Hepatocyte (in vitro differentiated cells): ENCODE results near the gene DYDC2. TPM values are rescaled to one million over a fixed set of nuclear protein-coding genes. Genes with fewer than 3 reads are reported as not detected.

Source experiments
- DNase-seq: peaks from one replicate; pipeline ENCODE4 v3.0.0-alpha.2; 2016; ENCODE audit warnings: low spot score
- H2AFZ ChIP-seq: fragments of 200-600 bp; sonication (generic); 2 replicates; pipeline ENCODE4 v1.6.0; 2016; ENCODE audit warnings: antibody characterized with exemption, mild to moderate bottlenecking
- H3K27ac ChIP-seq: fragments of 200-600 bp; sonication (generic); 2 replicates; pipeline ENCODE4 v1.5.1; 2016; ENCODE audit warnings: mild to moderate bottlenecking
- H3K27me3 ChIP-seq: fragments of 200-600 bp; sonication (generic); 2 replicates; pipeline ENCODE4 v1.6.1; 2016
- H3K36me3 ChIP-seq: fragments of 200-600 bp; sonication (generic); replicated peaks from 2 replicates; pipeline ENCODE4 v1.5.1; 2016; ENCODE audit warnings: low read depth; ENCODE audit not compliant: insufficient read depth
- H3K4me1 ChIP-seq: fragments of 200-600 bp; sonication (generic); 2 replicates; pipeline ENCODE4 v1.5.1; 2016; ENCODE audit warnings: mild to moderate bottlenecking, moderate library complexity; ENCODE audit not compliant: insufficient read depth
- H3K4me2 ChIP-seq: fragments of 200-600 bp; sonication (generic); 2 replicates; pipeline ENCODE4 v1.6.0; 2016
- H3K4me3 ChIP-seq: fragments of 200-600 bp; sonication (generic); 2 replicates; pipeline ENCODE4 v1.5.1; 2016; ENCODE audit warnings: mild to moderate bottlenecking
- H3K79me2 ChIP-seq: fragments of 200-600 bp; sonication (generic); 2 replicates; pipeline ENCODE4 v1.6.0; 2017; ENCODE audit warnings: mild to moderate bottlenecking
- H3K9me2 ChIP-seq: fragments of 200-600 bp; sonication (generic); replicated peaks from 2 replicates; pipeline ENCODE4 v1.6.0; 2017; ENCODE audit warnings: mild to moderate bottlenecking; ENCODE audit not compliant: insufficient read depth
- H3K9me3 ChIP-seq: fragments of 200-600 bp; sonication (generic); 2 replicates; pipeline ENCODE4 v1.5.1; 2016; ENCODE audit warnings: low read depth, mild to moderate bottlenecking
- H4K20me1 ChIP-seq: fragments of 200-600 bp; sonication (generic); 2 replicates; pipeline ENCODE4 v1.6.0; 2016; ENCODE audit warnings: mild to moderate bottlenecking; ENCODE audit not compliant: insufficient read depth, poor library complexity, severe bottlenecking
- EZH2 ChIP-seq: fragments of 200-600 bp; sonication (generic); IDR thresholded peaks from 2 replicates; pipeline ENCODE4 v1.6.1; 2016; ENCODE audit warnings: antibody characterized with exemption, mild to moderate bottlenecking, borderline replicate concordance
- EZH2phosphoT487 ChIP-seq: fragments of 200-600 bp; sonication (generic); IDR thresholded peaks from one replicate; pipeline ENCODE4 v1.6.1; 2018; ENCODE audit warnings: antibody characterized with exemption, mild to moderate bottlenecking, low read depth, moderate library complexity; ENCODE audit not compliant: unreplicated experiment, severe bottlenecking
- WGBS: methylation state at CpG from one replicate; pipeline ENCODE4 v1.1.6; 2016; ENCODE audit warnings: low lambda C conversion rate; ENCODE audit errors: missing lambda C conversion rate; 5-methylcytosine and 5-hydroxymethylcytosine counted together
- polyA plus RNA-seq: library from polyadenylated mRNA; unstranded; fragments of >200 nt; fragmentation: Nextera tagmentation; extraction: Ambion mirVana; gene quantifications from 2 replicates; pipeline ENCODE4 v1.2.1, GENCODE V29; 2016
- total RNA-seq: library from RNA; depleted of rRNA; stranded (reverse); fragments of >200 nt; gene quantifications from 2 replicates; pipeline ENCODE4 v1.2.3, GENCODE V29; 2014
- TF ChIP-seq, protein P1 (sequence below): fragments of 200-600 bp; sonication (generic); IDR thresholded peaks from 2 replicates; pipeline ENCODE4 v1.5.1; 2016; ENCODE audit warnings: antibody characterized with exemption, mild to moderate bottlenecking; ENCODE audit not compliant: poor library complexity

The DYDC2 gene
- total and polyA plus RNA-seq, 2 experiments from 2014 or later, result 0.80 TPM; not detected in 1

- no peaks in the 10 kb centered on the region for H3K27me3 ChIP-seq
- H3K79me2 ChIP-seq, result no peaks in the 10 kb centered on the region
- H3K9me2 ChIP-seq, result no peaks in the 10 kb centered on the region
- H3K9me3 ChIP-seq, result peaks cover 5% of the 10 kb centered on the region
- no peaks in the 10 kb centered on the region for H3K4me1 ChIP-seq
- H3K36me3 ChIP-seq, result no peaks in the 10 kb centered on the region
- no peak for DNase-seq
- no peak overlapping the region for H3K27ac ChIP-seq
- H3K4me3 ChIP-seq, result no peak overlapping the region
- no peak overlapping the region for H2AFZ ChIP-seq
- WGBS, result 71% methylated on average over 6 of the region's 6 CpGs
- TF ChIP-seq, protein P1, sequence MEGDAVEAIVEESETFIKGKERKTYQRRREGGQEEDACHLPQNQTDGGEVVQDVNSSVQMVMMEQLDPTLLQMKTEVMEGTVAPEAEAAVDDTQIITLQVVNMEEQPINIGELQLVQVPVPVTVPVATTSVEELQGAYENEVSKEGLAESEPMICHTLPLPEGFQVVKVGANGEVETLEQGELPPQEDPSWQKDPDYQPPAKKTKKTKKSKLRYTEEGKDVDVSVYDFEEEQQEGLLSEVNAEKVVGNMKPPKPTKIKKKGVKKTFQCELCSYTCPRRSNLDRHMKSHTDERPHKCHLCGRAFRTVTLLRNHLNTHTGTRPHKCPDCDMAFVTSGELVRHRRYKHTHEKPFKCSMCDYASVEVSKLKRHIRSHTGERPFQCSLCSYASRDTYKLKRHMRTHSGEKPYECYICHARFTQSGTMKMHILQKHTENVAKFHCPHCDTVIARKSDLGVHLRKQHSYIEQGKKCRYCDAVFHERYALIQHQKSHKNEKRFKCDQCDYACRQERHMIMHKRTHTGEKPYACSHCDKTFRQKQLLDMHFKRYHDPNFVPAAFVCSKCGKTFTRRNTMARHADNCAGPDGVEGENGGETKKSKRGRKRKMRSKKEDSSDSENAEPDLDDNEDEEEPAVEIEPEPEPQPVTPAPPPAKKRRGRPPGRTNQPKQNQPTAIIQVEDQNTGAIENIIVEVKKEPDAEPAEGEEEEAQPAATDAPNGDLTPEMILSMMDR, result no peak
- no peak for TF ChIP-seq EZH2phosphoT487
- TF ChIP-seq EZH2, result no peak
- no peaks in the 10 kb centered on the region for H4K20me1 ChIP-seq
- no peak overlapping the region for H3K4me2 ChIP-seq
These were observed 14.9 kb downstream of the DYDC2 start for GRCh38 chr10:80371467-80371866.

DNA sequence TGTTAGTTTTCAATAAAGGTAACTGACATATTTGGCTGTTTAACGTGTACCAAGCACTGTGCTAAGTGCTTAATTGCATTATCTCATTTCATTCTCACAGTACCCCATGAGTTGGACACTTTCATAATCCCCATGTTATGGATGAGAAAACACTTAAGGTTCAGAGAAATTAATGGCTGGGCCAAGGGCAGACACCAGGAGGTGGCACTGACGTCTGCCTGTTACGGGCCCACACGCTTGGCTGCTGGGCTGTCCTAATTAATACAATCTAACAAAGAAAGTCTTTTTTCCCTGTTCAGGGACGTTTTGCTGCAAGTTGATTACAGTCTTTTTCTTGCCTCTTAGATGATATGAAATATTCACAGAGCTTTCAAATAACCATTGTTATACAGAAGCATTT, 16.1 kb downstream of the DYDC2 start:
- no peak for TF ChIP-seq EZH2phosphoT487
- TF ChIP-seq EZH2, result no peak
- TF ChIP-seq, protein P1, result no peak
- no peaks in the 10 kb centered on the region for H3K36me3 ChIP-seq
- no peak overlapping the region for H3K4me3 ChIP-seq
- no peak overlapping the region for H2AFZ ChIP-seq
- no peaks in the 10 kb centered on the region for H4K20me1 ChIP-seq
- no peaks in the 10 kb centered on the region for H3K9me3 ChIP-seq
- no peak overlapping the region for H3K4me2 ChIP-seq
- no peaks in the 10 kb centered on the region for H3K79me2 ChIP-seq
- no peak for DNase-seq
- 94% methylated on average over 5 of the region's 5 CpGs for whole genome bisulfite sequencing
- H3K27me3 ChIP-seq, result no peaks in the 10 kb centered on the region
- no peaks in the 10 kb centered on the region for H3K4me1 ChIP-seq
- no peaks in the 10 kb centered on the region for H3K9me2 ChIP-seq
- H3K27ac ChIP-seq, result no peak overlapping the region

DNA sequence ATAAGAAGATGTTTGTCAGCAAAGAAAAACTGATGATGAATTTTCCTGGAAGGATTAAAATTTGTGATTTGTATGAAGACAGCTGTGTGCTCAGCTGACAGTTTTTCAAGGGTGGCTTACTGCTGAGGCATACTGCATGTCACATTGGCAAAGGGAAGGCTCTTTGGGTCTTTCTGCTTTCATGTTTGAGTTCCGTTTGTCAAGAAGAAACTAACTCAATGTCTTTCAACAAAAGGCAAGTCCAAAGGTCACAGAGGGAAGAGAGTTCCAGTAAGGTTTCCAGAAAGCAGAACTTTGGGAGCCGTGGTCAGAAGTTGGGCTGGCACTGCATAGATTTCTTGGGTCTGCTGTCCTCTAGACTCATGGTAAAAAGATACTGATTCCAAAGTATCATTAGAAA, 16.9 kb downstream of the DYDC2 start:
- TF ChIP-seq, protein P1, result no peak
- TF ChIP-seq EZH2, result no peak
- TF ChIP-seq EZH2phosphoT487, result no peak
- Histone ChIP-seq H3K9me2 (no peaks in the 10 kb centered on the region), H3K4me3 (no peak overlapping the region), H3K9me3 (no peaks in the 10 kb centered on the region), H3K4me1 (no peaks in the 10 kb centered on the region), H4K20me1 (no peaks in the 10 kb centered on the region), H2AFZ (no peak overlapping the region), H3K27ac (no peak overlapping the region), H3K4me2 (no peak overlapping the region), H3K36me3 (no peaks in the 10 kb centered on the region), H3K27me3 (no peaks in the 10 kb centered on the region), H3K79me2 (no peaks in the 10 kb centered on the region)
- DNase-seq, result no peak
- 62% methylated on average over 2 of the region's 2 CpGs for WGBS

- H3K27ac ChIP-seq, result peak overlapping the region; percentile 27
- TF ChIP-seq EZH2phosphoT487 (no peak), EZH2 (no peak)
- TF ChIP-seq, protein P1, result no peak
- no peaks in the 10 kb centered on the region for H3K4me1 ChIP-seq
- H3K4me3 ChIP-seq, result no peak overlapping the region
- H4K20me1 ChIP-seq, result no peaks in the 10 kb centered on the region
- H3K27me3 ChIP-seq, result no peaks in the 10 kb centered on the region
- H3K4me2 ChIP-seq, result no peak overlapping the region
- no peaks in the 10 kb centered on the region for H3K9me2 ChIP-seq
- no peak for DNase-seq
- H3K36me3 ChIP-seq, result no peaks in the 10 kb centered on the region
- 58% methylated on average over 3 of the region's 3 CpGs for WGBS
- H2AFZ ChIP-seq, result no peak overlapping the region
- no peaks in the 10 kb centered on the region for H3K79me2 ChIP-seq
- H3K9me3 ChIP-seq, result no peaks in the 10 kb centered on the region
These were observed 23.1 kb downstream of the DYDC2 start for GRCh38 chr10:80379701-80380100.
